HG02870 (cell line): ENCODE data around the gene SLAMF1.
"Not testable (repeated sequence)": the region's sequence is repeated elsewhere in the genome, so short reads cannot be mapped to it uniquely, and the experiment has no call there.

Source experiments
- ATAC-seq: cut with Tn5 transposase; IDR thresholded peaks from one replicate; pipeline ENCODE4 v1.9.1; 2021; ENCODE audit warnings: mild to moderate bottlenecking, moderate library complexity; ENCODE audit not compliant: unreplicated experiment

The SLAMF1 gene

GRCh38 chr1:160665330-160666078 lies 18.7 kb upstream of the SLAMF1 start:
- ATAC-seq = no peak

DNA sequence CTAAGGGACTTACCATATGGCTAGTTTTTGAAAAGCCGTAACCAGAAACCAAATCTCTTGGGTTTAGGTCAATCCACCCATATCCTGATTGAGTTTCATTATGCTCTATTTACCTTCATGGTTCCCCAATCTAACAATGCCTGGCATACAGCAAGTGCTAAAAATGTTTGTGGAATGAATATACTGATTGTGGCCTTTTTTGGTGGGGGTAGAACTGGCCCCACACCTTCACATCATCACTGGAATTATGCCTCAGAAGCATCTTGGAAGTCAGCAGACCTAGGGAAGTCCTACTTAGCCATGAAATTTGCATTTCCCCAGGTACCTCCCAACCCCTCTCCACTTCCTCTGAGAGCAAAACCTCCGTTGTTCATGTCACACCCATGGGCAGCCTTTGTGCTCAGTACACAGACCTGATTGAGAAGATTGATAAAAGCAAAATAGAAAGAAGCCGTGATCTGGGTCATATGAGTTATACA lies 17.8 kb upstream of the SLAMF1 start:
- ATAC-seq = peak; percentile 73

GRCh38 chr1:160662910-160663309 lies 16.1 kb upstream of the SLAMF1 start:
- ATAC-seq = no peak

GRCh38 chr1:160659566-160659965 lies 12.7 kb upstream of the SLAMF1 start:
- ATAC-seq = no peak

- ATAC-seq = no peak
Observed at GRCh38 chr1:160658814-160659193, 12.0 kb upstream of the SLAMF1 start.

GRCh38 chr1:160658162-160658813 lies 11.4 kb upstream of the SLAMF1 start:
- no peak for ATAC-seq

GRCh38 chr1:160657250-160657781 lies 10.5 kb upstream of the SLAMF1 start:
- ATAC-seq = no peak

DNA sequence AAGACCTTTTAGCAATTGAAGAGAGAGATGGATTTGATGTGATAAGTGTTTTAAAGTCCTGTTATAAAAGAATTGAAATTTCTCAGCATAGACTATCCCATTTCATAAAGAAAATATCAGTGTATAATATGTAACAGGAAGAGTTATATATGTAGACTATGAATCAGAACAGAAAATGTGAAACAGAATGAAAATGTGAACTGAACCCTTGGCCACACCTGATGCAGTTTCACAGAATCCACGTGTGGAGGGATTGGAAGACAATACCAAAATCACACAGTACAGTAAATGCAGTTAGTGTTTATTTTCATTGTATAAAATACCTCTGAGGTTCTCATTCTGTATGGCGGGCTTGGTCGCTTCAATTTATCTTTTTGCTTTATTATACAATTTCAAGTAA lies 9.9 kb upstream of the SLAMF1 start:
- ATAC-seq = no peak

DNA sequence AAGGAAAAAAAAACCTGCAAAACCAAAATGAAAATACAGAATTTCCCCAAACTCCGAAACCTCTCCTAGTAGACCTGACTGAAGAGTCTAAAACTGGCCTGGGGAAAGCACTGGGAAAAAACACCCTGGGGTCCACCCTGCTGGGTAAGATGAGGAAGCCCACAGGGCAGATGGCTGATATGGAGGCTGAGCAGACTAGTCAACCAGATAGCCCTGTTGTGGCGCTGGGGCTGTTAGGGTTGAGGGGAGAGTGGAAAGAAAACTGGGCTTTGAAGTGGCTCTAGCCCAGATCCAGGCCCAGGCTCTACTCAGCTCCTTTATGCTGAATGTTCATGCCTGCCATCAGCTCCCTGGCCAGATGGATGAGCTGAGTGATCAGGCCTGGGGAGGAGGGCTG lies 6.8 kb upstream of the SLAMF1 start:
- peak; percentile 36 for ATAC-seq

DNA sequence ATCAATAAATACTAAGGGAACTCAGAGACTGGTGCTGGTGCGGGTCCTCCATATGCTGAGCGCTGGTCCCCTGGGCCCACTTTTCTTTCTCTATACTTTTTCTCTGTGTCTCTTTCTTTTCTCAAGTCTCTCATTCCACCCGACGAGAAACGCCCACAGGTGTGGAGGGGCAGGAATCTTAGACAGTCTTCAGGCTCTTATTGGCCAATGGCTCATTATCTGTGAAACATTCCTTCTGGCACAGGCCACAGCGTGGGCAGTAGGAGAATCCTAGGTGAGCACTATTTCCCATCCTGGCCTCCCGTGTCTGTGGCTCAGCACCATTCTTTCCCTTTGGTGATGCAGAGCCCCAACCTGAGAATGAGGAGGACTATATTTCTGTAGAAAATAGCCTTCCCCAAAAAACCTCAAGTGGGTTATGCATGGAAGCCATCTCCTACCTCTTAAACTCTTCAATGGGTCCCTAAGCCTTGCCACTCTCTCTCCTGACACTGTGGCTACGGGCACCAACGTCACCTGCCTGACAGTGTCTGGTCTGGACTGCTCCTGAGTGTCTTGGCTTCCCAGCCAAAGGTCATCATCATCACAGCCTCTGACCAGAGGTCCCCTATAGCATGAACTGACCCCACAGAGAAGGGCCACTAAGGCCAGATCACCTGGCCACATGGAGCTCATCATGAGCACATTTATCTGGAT lies 6.2 kb upstream of the SLAMF1 start:
- ATAC-seq = peak; percentile 19

GRCh38 chr1:160652065-160652641 lies 5.3 kb upstream of the SLAMF1 start:
- ATAC-seq = not testable (repeated sequence)

GRCh38 chr1:160651433-160652064 lies 4.7 kb upstream of the SLAMF1 start:
- ATAC-seq = no peak

DNA sequence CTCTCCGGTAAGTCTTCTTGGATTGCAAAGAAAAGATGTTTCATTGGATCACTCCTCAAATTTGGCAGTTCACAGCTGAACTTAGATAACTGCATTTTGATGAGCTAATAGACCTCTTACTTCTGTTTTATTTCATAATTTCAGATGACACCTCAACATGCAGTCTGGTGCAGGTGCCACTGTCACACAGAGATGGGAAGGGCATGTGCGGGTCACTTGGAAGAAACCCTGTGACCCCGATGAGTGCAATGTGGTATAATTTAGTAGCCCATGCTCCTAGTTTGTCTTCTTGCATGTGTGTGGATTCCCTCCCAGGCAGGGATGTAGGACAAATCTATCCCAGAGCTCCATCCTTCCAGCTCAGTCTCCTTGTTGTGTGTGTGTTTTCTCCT lies 481 bp upstream of the SLAMF1 start:
- peak; percentile 25 for ATAC-seq

DNA sequence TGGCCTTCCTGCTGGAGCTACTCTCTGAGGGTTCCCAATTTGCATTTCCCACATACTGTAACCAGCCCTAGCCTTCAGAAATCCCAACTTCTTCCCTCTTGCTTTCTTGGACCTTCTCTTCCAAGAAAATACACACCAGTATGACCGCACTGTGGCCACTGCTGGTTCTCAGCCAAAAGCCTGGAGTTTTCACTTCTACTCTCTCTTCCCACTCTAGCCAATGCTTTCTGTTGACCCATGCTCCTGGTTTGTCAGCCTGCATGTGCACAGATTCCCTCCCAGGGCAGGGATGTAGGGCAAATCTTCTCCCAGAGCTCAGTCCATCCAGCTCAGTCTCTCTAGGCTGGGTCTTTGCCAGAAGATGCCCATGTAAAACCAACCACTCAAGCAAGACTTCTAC lies 664 bp downstream of the SLAMF1 start:
- ATAC-seq = no peak

DNA sequence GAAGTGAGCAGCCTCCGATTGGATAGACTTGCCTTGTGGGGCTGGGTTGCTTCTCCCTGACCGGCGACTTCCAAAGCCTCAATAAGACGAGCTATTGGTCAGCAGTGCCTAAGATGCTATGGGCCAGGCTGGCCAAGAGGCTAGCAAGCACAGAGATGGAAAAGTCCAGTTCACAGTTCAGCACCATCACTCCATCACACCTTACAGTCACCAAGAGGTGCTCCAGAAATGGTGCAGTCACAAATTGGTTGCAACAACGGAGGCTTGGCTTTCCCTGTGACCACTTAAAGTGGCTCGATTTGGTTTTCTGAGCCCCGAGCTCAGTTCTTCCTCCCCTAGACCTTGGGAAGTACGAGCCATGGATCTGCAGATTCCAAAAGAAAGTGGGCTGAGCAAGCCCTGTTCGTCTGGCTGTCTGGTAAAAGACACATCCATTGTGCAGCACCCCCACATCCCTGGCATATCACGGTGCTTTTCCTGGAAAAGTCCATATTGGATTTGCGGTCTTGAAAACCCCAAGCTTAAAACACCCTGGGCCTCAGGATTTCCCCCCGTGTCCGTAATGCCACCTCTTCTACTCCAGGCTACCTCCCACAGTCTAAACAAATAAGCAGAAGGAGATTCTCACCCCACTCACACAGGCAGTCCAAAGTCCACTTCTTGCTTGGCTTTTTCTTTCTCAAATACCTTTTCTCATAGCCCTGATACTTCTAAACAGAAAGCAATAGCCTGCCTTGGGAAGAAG lies 1.3 kb downstream of the SLAMF1 start:
- no peak for ATAC-seq

DNA sequence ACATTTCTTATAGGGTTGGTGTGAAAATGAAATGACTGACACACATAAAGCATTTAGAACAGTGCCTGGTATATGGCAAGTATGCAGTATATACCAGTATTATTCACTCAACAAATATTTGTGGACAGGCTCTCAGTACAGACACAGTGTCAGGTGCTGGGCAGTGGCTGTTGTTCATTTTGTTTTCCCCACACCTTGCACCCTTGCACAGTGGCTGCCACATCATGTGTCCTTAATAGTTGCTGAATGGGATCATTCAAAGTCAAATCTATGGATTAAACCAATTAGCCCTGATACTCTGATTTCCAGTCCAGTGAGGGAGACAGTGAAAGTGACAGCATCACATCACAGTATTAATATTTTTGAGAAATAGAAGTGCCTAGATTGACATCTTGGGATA lies 2.4 kb downstream of the SLAMF1 start:
- no peak for ATAC-seq

DNA sequence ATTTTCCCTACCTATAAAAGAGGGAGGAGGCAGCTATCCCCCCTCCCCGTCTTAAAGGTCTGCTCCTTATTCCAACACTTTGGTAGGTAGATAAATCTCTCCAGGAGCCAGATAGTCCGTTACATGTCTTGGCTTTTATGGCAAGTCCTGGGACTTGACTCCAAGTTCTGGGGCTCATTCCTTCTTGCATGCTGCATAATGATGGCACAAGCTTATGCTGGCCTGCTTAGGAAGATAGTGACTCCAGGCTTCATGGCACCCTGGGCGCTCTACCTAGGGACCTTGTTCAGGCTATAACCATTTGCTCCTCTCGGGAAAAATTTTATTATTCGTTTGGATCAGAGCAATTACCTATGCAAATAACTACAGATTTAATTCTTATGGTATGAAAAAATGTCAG lies 3.7 kb downstream of the SLAMF1 start:
- ATAC-seq = no peak

- no peak for ATAC-seq
Observed at GRCh38 chr1:160642281-160642644, 4.6 kb downstream of the SLAMF1 start.

GRCh38 chr1:160641323-160642280 lies 5.2 kb downstream of the SLAMF1 start:
- ATAC-seq = no peak
